Activated naive CD8-positive, alpha-beta T cell treated with anti-CD3 and anti-CD28 coated beads, Interleukin-2, amount 10 ng/mL, durations not matched to agents 7 days and 5 days (primary cell): Measurements from ENCODE around the gene PCDHA13. TPM values are rescaled to one million over a fixed set of nuclear protein-coding genes. Genes with fewer than 3 reads are reported as not detected.

Source experiments
- ATAC-seq: fragments of 150-1000 bp; cut with Tn5 transposase; one replicate; pipeline ENCODE4 v1.10.0; 2021; ENCODE audit warnings: low read depth, moderate library complexity
- POLR2A ChIA-PET: fragments of 350-600 bp; sonication (Branson Sonifier 250); formaldehyde crosslinking; loops from one replicate; lab custom pipeline; 2021; ENCODE audit warnings: antibody characterized with exemption; lab: Charles Lee
- DNase-seq: peaks from one replicate; pipeline ENCODE4 v3.0.0; 2021
- H3K27ac Mint-ChIP-seq: one replicate; pipeline ENCODE4 v1.8.0; 2022; ENCODE audit warnings: mild to moderate bottlenecking, mixed read lengths
- H3K27me3 Mint-ChIP-seq: one replicate; pipeline ENCODE4 v1.8.0; 2022; ENCODE audit warnings: mild to moderate bottlenecking, moderate library complexity, mixed read lengths
- H3K36me3 Mint-ChIP-seq: one replicate; pipeline ENCODE4 v1.8.0; 2021; ENCODE audit warnings: mild to moderate bottlenecking, mixed read lengths
- H3K4me1 Mint-ChIP-seq: one replicate; pipeline ENCODE4 v1.8.0; 2021; ENCODE audit warnings: mixed read lengths
- H3K4me3 Mint-ChIP-seq: one replicate; pipeline ENCODE4 v1.8.0; 2022; ENCODE audit warnings: mild to moderate bottlenecking, moderate library complexity, mixed read lengths
- H3K9me3 Mint-ChIP-seq: one replicate; pipeline ENCODE4 v1.8.0; 2021; ENCODE audit warnings: mixed read lengths
- total RNA-seq, 2 experiments: library from RNA; stranded (reverse); gene quantifications; one replicate each; pipeline ENCODE4 v1.2.3, GENCODE V29; 2021

PCDHA13 gene
- total RNA-seq, 2 experiments from 2014 or later: not detected

DNA sequence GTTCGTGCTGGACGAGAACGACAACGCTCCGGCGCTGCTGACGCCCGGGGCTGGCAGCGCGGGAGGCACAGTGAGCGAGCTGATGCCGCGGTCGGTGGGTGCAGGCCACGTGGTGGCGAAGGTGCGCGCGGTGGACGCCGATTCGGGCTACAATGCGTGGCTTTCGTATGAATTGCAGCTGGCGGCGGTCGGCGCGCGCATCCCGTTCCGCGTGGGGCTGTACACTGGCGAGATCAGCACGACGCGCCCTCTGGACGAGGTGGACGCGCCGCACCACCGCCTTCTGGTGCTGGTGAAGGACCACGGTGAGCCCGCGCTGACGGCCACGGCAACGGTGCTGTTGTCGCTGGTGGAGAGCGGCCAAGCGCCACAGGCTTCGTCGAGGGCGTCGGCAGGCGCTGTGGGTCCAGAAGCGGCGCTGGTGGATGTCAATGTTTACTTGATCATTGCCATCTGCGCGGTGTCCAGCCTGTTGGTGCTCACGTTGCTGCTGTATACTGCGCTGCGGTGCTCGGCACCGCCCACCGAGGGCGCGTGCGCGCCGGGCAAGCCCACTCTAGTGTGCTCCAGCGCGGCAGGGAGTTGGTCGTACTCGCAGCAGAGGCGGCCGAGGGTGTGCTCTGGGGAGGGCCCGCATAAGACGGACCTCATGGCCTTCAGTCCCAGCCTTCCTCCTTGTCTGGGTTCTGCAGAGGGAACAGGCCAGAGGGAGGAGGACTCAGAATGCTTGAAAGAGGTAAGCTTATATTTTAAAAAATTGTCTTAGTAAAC is 2.2 kb downstream of the PCDHA13 start:
- no peak for DNase-seq
- Mint-ChIP-seq H3K4me1 (peaks cover 2% of the 10 kb centered on the region), H3K27ac (no peak overlapping the region), H3K9me3 (peaks cover 14% of the 10 kb centered on the region), H3K27me3 (peaks cover 2% of the 10 kb centered on the region), H3K4me3 (no peak overlapping the region), H3K36me3 (no peaks in the 10 kb centered on the region)
- ATAC-seq: no peak
- POLR2A ChIA-PET: no interaction called here

DNA sequence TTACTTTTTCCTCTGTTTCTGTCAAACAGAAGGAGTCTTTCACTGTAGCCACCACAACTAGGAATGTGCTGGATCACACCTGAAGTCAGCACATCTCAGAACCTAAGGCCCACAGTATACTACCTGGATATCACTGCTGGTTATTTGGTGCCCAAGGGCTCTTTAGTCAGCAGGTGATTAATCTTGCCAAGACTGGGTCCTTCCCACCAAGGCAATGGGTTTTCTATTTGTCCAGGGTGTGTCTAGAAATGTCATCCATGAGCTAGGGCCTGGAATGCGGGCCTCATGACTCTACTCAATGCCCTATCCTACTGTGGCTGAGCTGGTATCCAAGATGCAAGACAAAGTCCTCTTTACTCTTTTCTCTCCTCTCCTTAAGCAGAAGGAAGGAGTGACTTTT is 34.4 kb downstream of the PCDHA13 start:
- Mint-ChIP-seq H3K9me3 (peaks cover 2% of the 10 kb centered on the region), H3K27ac (no peak overlapping the region), H3K4me3 (no peak overlapping the region), H3K36me3 (no peaks in the 10 kb centered on the region), H3K4me1 (no peaks in the 10 kb centered on the region), H3K27me3 (no peaks in the 10 kb centered on the region)
- POLR2A ChIA-PET: no interaction called here
- DNase-seq (no peak), ATAC-seq (no peak)

DNA sequence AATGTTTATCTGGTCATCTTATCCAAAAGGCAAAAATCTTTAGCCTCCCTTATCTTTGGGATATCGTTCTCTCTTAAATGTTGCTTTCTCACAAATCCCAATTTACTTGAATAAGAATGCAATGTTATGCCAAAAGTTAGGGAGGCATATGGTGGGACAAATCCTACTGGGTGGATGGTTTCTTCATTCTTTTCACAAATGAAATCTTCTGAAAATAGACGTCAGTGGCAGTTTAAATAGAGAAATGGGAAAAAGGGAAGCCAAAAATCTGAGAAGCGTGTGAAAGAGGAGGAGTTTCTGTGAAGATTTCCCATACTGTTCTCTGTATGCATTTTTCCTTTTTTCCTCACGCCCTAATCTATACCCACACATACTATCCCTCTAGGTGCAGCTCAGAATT is 41.7 kb downstream of the PCDHA13 start:
- Mint-ChIP-seq H3K4me3 (no peak overlapping the region), H3K36me3 (peaks cover 3% of the 10 kb centered on the region), H3K9me3 (peaks cover 2% of the 10 kb centered on the region), H3K27me3 (peaks cover 27% of the 10 kb centered on the region), H3K4me1 (no peaks in the 10 kb centered on the region), H3K27ac (no peak overlapping the region)
- DNase-seq: no peak
- POLR2A ChIA-PET: no interaction called here
- ATAC-seq: no peak

DNA sequence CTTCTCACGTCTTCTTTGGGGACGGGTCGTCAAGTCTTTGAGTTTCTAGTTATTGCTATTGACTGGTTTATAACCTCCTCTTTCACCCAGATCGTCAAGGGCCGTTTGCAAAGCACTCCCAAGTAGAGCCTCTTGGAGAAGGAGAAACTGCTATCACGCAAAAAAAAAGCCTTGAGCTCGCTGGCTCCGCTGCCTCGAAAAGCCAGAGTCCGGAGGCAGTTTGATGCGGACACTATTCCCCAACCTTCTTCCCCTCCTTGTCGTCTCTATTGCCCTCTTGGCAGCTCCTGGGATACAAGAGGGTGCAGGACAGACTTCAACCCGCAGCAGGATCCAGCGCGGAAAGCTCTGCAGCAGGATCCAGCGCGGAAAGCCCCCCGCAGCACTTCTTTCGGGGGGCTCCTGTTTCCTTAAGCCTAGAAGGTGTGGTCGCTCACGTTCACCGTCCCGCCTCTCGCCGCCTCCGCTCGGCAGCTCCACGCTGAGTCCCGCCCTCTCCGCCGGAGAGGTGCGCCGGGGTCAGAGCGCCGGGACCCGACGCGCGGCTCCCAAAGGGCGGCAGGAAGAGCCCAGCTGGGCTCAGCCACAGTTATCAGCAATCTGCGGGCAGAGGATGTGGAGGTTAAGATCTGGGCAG is 44.0 kb downstream of the PCDHA13 start, which contains the start of gene PCDHAC1:
Gene PCDHAC1 (plus strand): TSS at position 494 of the 637 bp plus-strand sequence. CDS start 594 bp downstream, outside the sequence.
- H3K27me3 Mint-ChIP-seq: peaks cover 34% of the 10 kb centered on the region
- ATAC-seq: no peak
- peaks cover 3% of the 10 kb centered on the region for H3K36me3 Mint-ChIP-seq
- no peak for DNase-seq
- peak within 1 kb of the TSS; percentile 28 for H3K4me3 Mint-ChIP-seq
- POLR2A ChIA-PET: no interaction called here
- H3K4me1 Mint-ChIP-seq: no peaks in the 10 kb centered on the region
- H3K9me3 Mint-ChIP-seq: peaks cover 2% of the 10 kb centered on the region
- no peak within 1 kb of the TSS for H3K27ac Mint-ChIP-seq

DNA sequence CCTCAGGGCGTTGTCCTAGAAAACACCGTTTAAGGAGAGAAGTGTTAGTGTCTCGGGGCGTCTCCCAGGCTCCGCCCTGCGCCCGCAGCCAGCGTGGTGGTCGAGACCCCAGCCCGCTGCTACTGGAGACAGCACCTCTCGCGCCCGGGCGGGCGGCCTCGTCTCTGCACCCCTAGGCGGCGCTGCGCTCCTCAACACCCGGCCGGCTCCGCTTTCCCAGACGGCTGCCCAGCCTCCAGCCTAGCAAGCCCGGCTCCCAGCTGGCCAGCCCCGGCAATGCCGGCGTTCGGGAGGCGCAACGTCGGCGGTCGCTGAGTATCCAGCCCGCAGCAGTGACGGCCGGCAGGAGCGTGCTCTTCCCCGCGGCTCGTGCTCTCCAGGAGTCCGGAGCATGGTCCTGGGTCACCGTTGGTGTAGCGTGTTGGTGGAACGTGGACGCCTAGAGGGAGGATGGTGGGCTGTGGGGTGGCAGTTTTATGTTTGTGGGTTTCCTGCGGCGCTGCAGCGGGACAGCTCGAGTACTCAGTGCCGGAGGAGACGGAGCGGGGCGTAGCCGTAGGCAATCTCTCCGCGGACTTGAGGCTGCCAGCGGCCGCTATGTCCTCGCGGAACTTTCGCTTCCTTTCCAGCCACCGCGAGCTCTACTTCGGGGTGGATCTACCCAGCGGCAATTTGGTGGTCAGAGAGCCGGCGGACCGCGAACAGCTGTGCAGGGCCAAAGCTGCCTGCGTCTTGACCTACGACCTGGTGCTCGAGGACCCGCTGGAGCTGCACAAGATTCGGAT is 44.7 kb downstream of the PCDHA13 start:
- POLR2A ChIA-PET: no interaction called here
- peaks cover 34% of the 10 kb centered on the region for H3K27me3 Mint-ChIP-seq
- DNase-seq: peak; percentile 36

DNA sequence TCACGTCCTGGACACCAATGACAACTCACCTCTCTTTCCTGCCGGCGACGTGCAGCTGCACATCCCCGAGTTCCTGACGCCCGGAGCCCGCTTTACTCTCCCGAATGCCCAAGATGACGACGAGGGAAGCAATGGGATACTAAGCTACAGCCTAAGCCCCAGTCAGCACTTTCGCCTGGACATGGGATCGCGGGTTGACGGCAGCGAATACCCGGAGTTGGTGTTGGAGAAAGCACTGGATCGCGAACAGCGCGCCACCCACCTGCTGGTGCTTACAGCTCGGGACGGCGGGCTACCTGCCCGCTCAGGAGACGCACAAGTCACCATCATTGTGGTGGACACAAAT is 45.3 kb downstream of the PCDHA13 start:
- H3K27ac Mint-ChIP-seq: no peak overlapping the region
- POLR2A ChIA-PET: no interaction called here

More for the DNA sequence above, 44.7 kb downstream of the PCDHA13 start:
- Mint-ChIP-seq H3K27ac (no peak overlapping the region), H3K4me1 (no peaks in the 10 kb centered on the region), H3K4me3 (peak overlapping the region; percentile 28), H3K9me3 (peaks cover 2% of the 10 kb centered on the region), H3K36me3 (peaks cover 3% of the 10 kb centered on the region)
- ATAC-seq: no peak

More for the DNA sequence above, 45.3 kb downstream of the PCDHA13 start:
- H3K27me3 Mint-ChIP-seq: peaks cover 34% of the 10 kb centered on the region
- no peaks in the 10 kb centered on the region for H3K4me1 Mint-ChIP-seq
- ATAC-seq (no peak), DNase-seq (no peak)
- peaks cover 2% of the 10 kb centered on the region for H3K9me3 Mint-ChIP-seq
- peak overlapping the region; percentile 28 for H3K4me3 Mint-ChIP-seq
- H3K36me3 Mint-ChIP-seq: peaks cover 3% of the 10 kb centered on the region

Other genes with a start within 250 kb of the PCDHA13 start
- 1 to 10 TPM; 3.5 to 4.1 TPM for gene CD14, start 248.9 kb upstream of the PCDHA13 start, total RNA-seq
- gene TMCO6, start 242.7 kb upstream of the PCDHA13 start, total RNA-seq: 10 to 100 TPM; 39.2 to 43.7 TPM
- gene NDUFA2, start 234.5 kb upstream of the PCDHA13 start, total RNA-seq: 10 to 100 TPM; 65.9 to 66.6 TPM
- 100 to 1,000 TPM; 135 to 140 TPM for gene IK, start 234.3 kb upstream of the PCDHA13 start, total RNA-seq
- 10 to 100 TPM; 41.8 to 45.4 TPM for gene WDR55, start 217.2 kb upstream of the PCDHA13 start, total RNA-seq
- gene DND1, start 208.5 kb upstream of the PCDHA13 start, total RNA-seq: 1 to 10 TPM; 3.1 to 3.4 TPM
- gene HARS1, start 190.8 kb upstream of the PCDHA13 start, total RNA-seq: 10 to 100 TPM; 77.3 to 81.5 TPM
- 10 to 100 TPM; 38.7 to 41.7 TPM for gene HARS2, start 190.7 kb upstream of the PCDHA13 start, total RNA-seq
- gene ZMAT2, start 181.7 kb upstream of the PCDHA13 start, total RNA-seq: 10 to 100 TPM; 54.7 to 57.8 TPM
- not detected for gene PCDHA1, start 96.0 kb upstream of the PCDHA13 start, total RNA-seq
- gene PCDHA2, start 87.3 kb upstream of the PCDHA13 start, total RNA-seq: not detected
- not detected for gene PCDHA3, start 81.1 kb upstream of the PCDHA13 start, total RNA-seq
- gene PCDHA4, start 75.1 kb upstream of the PCDHA13 start, total RNA-seq: not detected
- gene PCDHA5, start 60.5 kb upstream of the PCDHA13 start, total RNA-seq: not detected
- gene PCDHA6, start 54.2 kb upstream of the PCDHA13 start, total RNA-seq: not detected
- not detected for gene PCDHA7, start 47.9 kb upstream of the PCDHA13 start, total RNA-seq
- gene PCDHA8, start 40.9 kb upstream of the PCDHA13 start, total RNA-seq: not detected
- not detected for gene PCDHA9, start 33.7 kb upstream of the PCDHA13 start, total RNA-seq
- gene PCDHA10, start 26.2 kb upstream of the PCDHA13 start, total RNA-seq: not detected
- gene PCDHA11, start 13.2 kb upstream of the PCDHA13 start, total RNA-seq: not detected
- not detected for gene PCDHA12, start 6.8 kb upstream of the PCDHA13 start, total RNA-seq
- not detected for gene PCDHAC1, start 44.2 kb downstream of the PCDHA13 start, total RNA-seq
- gene PCDHAC2, start 84.4 kb downstream of the PCDHA13 start, total RNA-seq: not detected
- not detected for gene PCDHB1, start 169.2 kb downstream of the PCDHA13 start, total RNA-seq
- gene PCDHB2, start 212.5 kb downstream of the PCDHA13 start, total RNA-seq: not detected
- gene PCDHB3, start 218.3 kb downstream of the PCDHA13 start, total RNA-seq: not detected
- gene PCDHB4, start 239.7 kb downstream of the PCDHA13 start, total RNA-seq: not detected